NCI-H460 (cell line): ENCODE measurements around the gene IFNA13. TPM values are rescaled to one million over a fixed set of nuclear protein-coding genes. Genes with fewer than 3 reads are reported as not detected.
"Not testable (repeated sequence)": the region's sequence is repeated elsewhere in the genome, so short reads cannot be mapped to it uniquely, and the experiment has no call there.

Source experiments
- DNase-seq: peaks from one replicate; pipeline ENCODE4 v3.0.0-alpha.2; 2016; ENCODE audit warnings: low read depth; ENCODE audit errors: extremely low read depth
- polyA plus RNA-seq: library from polyadenylated mRNA; depleted of rRNA; stranded (reverse); fragments of >200 nt; gene quantifications from 2 replicates; pipeline ENCODE4 v1.2.3, GENCODE V29; 2014; cell fraction: nucleus; rRNA removed
- total RNA-seq: library from RNA; depleted of rRNA; stranded (reverse); fragments of >200 nt; shearing (Covaris generic); gene quantifications from 2 replicates; pipeline ENCODE4 v1.2.3, GENCODE V29; 2014; rRNA removed

Gene IFNA13
- total RNA-seq: not detected in 2 replicates
- not detected in 2 replicates for polyA plus RNA-seq

- DNase-seq: no peak
Observed at GRCh38 chr9:21367957-21368356, at the start of gene IFNA13. TSS of gene IFNA13 (minus strand) at chr9:21368057. CDS start at chr9:21368010, 47 bp downstream.

- no peak for DNase-seq
Observed at GRCh38 chr9:21415493-21416267, 47.8 kb upstream of the IFNA13 start.

GRCh38 chr9:21414220-21414940 is 46.5 kb upstream of the IFNA13 start:
- DNase-seq: no peak

- no peak for DNase-seq
Observed at GRCh38 chr9:21413624-21414023, 45.8 kb upstream of the IFNA13 start.

GRCh38 chr9:21413151-21413550 is 45.3 kb upstream of the IFNA13 start:
- DNase-seq: no peak

GRCh38 chr9:21412107-21412506 is 44.2 kb upstream of the IFNA13 start:
- no peak for DNase-seq

- no peak for DNase-seq
Observed at GRCh38 chr9:21408817-21409216, 41.0 kb upstream of the IFNA13 start, which contains the start of gene IFNA8. TSS of gene IFNA8 (plus strand) at chr9:21409117. CDS start at chr9:21409177, 60 bp downstream.

- no peak for DNase-seq
Observed at GRCh38 chr9:21404146-21404545, 36.3 kb upstream of the IFNA13 start.

- no peak for DNase-seq
Observed at GRCh38 chr9:21402386-21403251, 34.8 kb upstream of the IFNA13 start.

GRCh38 chr9:21399956-21400355 is 32.1 kb upstream of the IFNA13 start:
- DNase-seq: no peak

- no peak for DNase-seq
Observed at GRCh38 chr9:21398955-21399489, 31.2 kb upstream of the IFNA13 start.

- no peak for DNase-seq
Observed at GRCh38 chr9:21395778-21396717, 28.2 kb upstream of the IFNA13 start.

- no peak for DNase-seq
Observed at GRCh38 chr9:21392270-21392669, 24.4 kb upstream of the IFNA13 start.

GRCh38 chr9:21385131-21385670 is 17.3 kb upstream of the IFNA13 start, which contains the start of gene IFNA2:
TSS of gene IFNA2 (minus strand) at chr9:21385398. CDS start at chr9:21385329, 69 bp downstream.
- no peak for DNase-seq

- DNase-seq: no peak
Observed at GRCh38 chr9:21383627-21384026, 15.8 kb upstream of the IFNA13 start.

- peak; percentile 7 for DNase-seq
Observed at GRCh38 chr9:21381448-21382339, 13.8 kb upstream of the IFNA13 start.

- not testable (repeated sequence) for DNase-seq
Observed at GRCh38 chr9:21371467-21371866, 3.6 kb upstream of the IFNA13 start.

GRCh38 chr9:21367169-21367568 is 688 bp downstream of the IFNA13 start:
- not testable (repeated sequence) for DNase-seq
